C4-2B (cell line): ENCODE data around the gene CTDSP1.

Experiments used
- H3K27ac ChIP-seq: fragments of 450-650 bp; 2 replicates; pipeline ENCODE4 v1.5.1; 2017
- ZFX ChIP-seq: fragments of 450-650 bp; IDR thresholded peaks from 2 replicates; pipeline ENCODE4 v1.6.1; 2017
- TF ChIP-seq, protein P1 (sequence below): fragments of 450-650 bp; conservative IDR thresholded peaks from 2 replicates; pipeline ENCODE4 v1.5.1; 2017; ENCODE audit warnings: mild to moderate bottlenecking

CTDSP1 gene

DNA sequence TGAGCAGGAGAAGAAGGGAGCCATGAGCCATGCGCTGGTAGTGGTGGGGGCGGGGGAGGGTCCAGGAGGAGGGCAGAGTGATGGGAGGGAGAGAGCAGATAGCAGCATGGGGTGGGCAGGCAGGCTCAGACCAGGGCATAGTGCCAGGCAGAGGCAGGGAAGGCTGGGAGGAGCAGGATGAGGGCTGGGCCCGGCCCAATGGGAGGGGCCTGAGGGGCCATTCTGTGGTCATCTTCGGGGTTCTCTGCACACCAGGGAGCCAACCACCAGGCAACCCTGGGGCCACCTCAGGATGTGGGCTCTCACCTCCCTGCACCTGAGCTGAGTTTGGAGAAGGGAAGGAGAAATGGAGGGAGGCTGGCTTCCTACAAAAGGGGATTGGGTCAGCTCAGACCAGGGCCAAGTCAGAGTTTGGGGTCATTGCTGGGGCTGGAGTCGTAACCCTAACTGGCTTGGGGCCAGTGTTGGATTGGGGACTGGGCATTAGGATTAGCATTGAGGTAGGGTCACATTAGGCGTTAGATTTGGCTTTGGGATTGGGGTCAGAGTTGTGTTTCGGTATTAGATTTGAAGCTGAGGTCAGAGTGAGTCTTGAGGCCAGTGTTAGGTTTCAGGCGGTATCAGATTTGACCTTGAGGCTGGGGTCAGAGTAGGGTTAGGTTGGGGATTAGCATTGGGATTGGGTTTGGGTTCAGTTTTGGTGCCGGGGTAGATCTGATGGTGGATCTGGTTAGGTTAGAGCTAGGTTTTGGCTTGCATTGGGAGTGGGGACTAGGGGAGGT lies 30.4 kb downstream of the CTDSP1 start:
- no peak for TF ChIP-seq ZFX
- TF ChIP-seq, protein P1, sequence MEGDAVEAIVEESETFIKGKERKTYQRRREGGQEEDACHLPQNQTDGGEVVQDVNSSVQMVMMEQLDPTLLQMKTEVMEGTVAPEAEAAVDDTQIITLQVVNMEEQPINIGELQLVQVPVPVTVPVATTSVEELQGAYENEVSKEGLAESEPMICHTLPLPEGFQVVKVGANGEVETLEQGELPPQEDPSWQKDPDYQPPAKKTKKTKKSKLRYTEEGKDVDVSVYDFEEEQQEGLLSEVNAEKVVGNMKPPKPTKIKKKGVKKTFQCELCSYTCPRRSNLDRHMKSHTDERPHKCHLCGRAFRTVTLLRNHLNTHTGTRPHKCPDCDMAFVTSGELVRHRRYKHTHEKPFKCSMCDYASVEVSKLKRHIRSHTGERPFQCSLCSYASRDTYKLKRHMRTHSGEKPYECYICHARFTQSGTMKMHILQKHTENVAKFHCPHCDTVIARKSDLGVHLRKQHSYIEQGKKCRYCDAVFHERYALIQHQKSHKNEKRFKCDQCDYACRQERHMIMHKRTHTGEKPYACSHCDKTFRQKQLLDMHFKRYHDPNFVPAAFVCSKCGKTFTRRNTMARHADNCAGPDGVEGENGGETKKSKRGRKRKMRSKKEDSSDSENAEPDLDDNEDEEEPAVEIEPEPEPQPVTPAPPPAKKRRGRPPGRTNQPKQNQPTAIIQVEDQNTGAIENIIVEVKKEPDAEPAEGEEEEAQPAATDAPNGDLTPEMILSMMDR, result no peak
- no peak overlapping the region for H3K27ac ChIP-seq

DNA sequence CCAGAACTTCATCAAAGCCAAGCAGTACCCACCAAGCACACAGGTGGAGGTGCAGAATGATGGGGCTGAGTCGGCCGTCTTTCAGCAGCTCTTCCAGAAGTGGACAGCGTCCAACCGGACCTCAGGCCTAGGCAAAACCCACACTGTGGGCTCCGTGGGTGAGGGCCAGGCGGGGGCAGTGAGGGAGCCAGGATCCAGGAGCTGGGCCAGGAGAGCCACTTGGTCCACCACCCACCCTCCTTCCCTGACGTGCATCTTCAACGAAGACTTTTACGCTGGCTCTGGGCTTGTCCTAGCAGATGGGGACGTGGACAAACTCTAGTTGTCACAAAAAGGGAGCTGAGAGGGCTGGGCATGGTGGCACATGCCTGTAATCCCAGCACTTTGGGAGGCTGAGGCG lies 31.1 kb downstream of the CTDSP1 start:
- TF ChIP-seq, protein P1, result no peak
- no peak for TF ChIP-seq ZFX
- H3K27ac ChIP-seq, result no peak overlapping the region

DNA sequence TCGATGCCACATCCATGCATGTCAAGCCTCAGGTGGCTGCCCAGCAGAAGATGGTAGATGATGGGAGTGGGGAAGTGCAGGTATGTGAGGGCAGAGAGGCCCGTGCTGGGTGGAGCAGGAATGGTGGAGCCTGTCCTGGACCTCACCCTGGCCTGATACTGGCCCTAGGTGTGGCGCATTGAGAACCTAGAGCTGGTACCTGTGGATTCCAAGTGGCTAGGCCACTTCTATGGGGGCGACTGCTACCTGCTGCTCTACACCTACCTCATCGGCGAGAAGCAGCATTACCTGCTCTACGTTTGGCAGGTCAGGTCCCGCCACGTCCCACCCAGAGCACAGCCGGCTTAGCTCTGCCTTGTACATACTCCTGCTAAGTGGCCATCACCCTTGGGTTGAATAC lies 32.2 kb downstream of the CTDSP1 start:
- no peak overlapping the region for H3K27ac ChIP-seq
- TF ChIP-seq ZFX, result no peak
- TF ChIP-seq, protein P1, result no peak

DNA sequence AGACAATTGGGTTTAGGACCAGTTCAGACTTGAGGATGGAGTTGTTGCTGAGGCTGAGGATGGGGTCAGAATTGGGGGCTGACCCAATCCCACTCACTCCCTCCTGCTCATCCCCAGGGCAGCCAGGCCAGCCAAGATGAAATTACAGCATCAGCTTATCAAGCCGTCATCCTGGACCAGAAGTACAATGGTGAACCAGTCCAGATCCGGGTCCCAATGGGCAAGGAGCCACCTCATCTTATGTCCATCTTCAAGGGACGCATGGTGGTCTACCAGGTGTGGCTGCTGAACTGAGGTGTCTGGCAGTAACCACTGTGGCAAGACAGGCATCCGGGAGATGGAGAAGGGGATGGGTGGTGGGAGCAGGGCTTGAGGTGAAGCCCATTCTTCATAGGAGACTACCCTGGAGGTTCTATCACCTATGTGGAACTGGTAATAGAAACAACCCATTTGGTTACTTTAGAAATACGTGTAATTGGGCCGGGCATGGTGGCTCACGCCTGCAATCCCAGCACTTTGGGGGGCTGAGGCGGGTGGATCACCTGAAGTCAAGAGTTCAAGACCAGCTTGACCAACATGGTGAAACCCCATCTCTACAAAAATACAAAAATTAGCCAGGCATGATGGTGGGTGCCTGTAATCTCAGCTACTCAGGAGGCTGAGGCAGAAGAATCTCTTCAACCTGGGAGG lies 33.2 kb downstream of the CTDSP1 start:
- no peak for TF ChIP-seq ZFX
- TF ChIP-seq, protein P1, result no peak
- H3K27ac ChIP-seq, result no peak overlapping the region

DNA sequence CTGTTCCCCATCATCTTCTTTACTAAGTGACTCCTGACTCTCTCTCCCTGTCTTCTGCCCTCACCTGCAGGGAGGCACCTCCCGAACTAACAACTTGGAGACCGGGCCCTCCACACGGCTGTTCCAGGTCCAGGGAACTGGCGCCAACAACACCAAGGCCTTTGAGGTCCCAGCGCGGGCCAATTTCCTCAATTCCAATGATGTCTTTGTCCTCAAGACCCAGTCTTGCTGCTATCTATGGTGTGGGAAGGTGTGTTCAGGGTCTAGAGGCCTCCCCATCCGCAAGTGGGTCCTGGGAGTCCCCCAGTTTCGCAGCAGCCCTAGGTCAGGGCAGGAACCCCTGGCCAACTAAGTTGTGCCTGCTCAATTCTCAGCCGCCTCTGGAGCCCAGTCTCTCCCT lies 34.8 kb downstream of the CTDSP1 start:
- TF ChIP-seq ZFX, result no peak
- TF ChIP-seq, protein P1, result no peak
- H3K27ac ChIP-seq, result no peak overlapping the region

DNA sequence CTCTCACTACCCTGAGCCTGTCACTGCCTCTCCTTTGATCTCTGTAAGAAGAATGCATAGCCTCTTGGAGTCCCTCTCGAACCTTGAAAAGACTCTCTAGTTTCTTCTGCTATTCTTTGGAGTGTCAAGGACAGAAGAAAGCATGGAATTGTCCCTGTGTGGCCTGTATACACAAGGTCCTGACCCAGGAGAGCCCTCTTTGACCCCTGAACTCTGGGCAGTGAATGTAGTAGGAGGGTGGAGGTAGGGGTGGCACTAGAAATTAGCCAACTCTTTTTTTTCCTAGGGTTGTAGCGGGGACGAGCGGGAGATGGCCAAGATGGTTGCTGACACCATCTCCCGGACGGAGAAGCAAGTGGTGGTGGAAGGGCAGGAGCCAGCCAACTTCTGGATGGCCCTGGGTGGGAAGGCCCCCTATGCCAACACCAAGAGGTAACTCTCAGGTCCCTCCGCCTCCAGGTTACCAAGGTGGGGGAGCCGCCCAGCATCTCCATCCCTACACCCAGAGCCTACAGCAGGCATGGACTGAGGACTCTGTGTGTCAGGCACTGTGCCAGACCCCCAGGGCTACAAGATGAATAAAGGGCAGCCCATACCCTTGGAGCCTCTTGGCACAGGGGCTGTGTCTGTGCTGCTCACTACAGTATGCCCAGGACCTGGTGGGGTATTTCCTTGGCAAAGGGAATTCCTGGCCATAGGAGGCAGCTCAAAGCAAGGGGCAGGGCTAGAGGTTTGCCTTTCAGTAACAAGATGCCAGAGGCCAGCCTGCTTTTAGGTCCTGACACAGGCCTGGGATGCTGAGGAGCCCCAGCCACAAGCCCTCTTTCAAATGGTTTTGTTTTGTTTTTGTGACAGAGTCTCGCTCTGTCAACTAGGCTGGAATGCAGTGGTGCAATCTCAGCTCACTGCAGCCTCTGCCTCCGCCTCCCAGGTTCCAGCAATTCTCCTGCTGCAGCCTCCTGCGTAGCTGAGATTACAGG lies 35.6 kb downstream of the CTDSP1 start:
- no peak overlapping the region for H3K27ac ChIP-seq
- TF ChIP-seq ZFX, result no peak
- TF ChIP-seq, protein P1, result no peak
